Mesenteric fat pad (tissue), 1 donor: ENCODE results near the gene MPIG6B. TPM values are rescaled to one million over a fixed set of nuclear protein-coding genes. Genes with fewer than 3 reads are reported as not detected.

ENCODE experiments used
- DNase-seq: peaks from one replicate; pipeline ENCODE4 v3.0.0-alpha.2; 2020; ENCODE audit warnings: low spot score
- microRNA-seq: library from miRNA; unstranded; fragments of <30 nt; microRNA quantifications from one replicate; pipeline ENCODE4 v1.2.0, GENCODE V29; 2020; ENCODE audit warnings: borderline number of aligned reads
- total RNA-seq: library from RNA; stranded (reverse); fragmentation: NEBNext Ultra II Directional; extraction: Animal tissue kit (Norgen Biotek cat#: 25700); gene quantifications from one replicate; pipeline ENCODE4 v1.2.1, GENCODE V29; 2021
- donor health status: DM: yes; HTN: yes; CAD: no.

MPIG6B gene
- total RNA-seq, 1 donor from 2014 or later, result not detected

- no peak for DNase-seq
Measured at GRCh38 chr6:31765559-31765909, 42.4 kb downstream of the MPIG6B start.

- DNase-seq, result no peak
Measured at GRCh38 chr6:31765910-31766794, 43.0 kb downstream of the MPIG6B start.

GRCh38 chr6:31767096-31767645, 44.0 kb downstream of the MPIG6B start:
- DNase-seq, result no peak

- DNase-seq, result no peak
Measured at GRCh38 chr6:31768363-31769257, 45.4 kb downstream of the MPIG6B start.

- no peak for DNase-seq
Measured at GRCh38 chr6:31769684-31770371, 46.7 kb downstream of the MPIG6B start.

GRCh38 chr6:31770860-31771259, 47.7 kb downstream of the MPIG6B start:
- no peak for DNase-seq

- DNase-seq, result no peak
Measured at GRCh38 chr6:31771992-31772358, 48.8 kb downstream of the MPIG6B start.

GRCh38 chr6:31775184-31775583, 52.0 kb downstream of the MPIG6B start:
- DNase-seq, result no peak

- DNase-seq, result no peak
Measured at GRCh38 chr6:31775633-31776484, 52.7 kb downstream of the MPIG6B start.

Small RNAs within 50 kb of the gene (microRNA-seq; reads per million reads assigned to microRNA genes)
- gene MIR4646, result not detected

Other genes with a start within 250 kb of the MPIG6B start
- gene MICB, start 225.2 kb upstream of the MPIG6B start, total RNA-seq, result 4.5 TPM
- gene MCCD1, start 194.4 kb upstream of the MPIG6B start, total RNA-seq, result not detected
- gene DDX39B, start 181.4 kb upstream of the MPIG6B start, total RNA-seq, result 268 TPM
- gene ATP6V1G2, start 176.8 kb upstream of the MPIG6B start, total RNA-seq, result 1.1 TPM
- gene NFKBIL1, start 175.8 kb upstream of the MPIG6B start, total RNA-seq, result 11.4 TPM
- not detected for gene LTA, start 151.1 kb upstream of the MPIG6B start, total RNA-seq
- 1.2 TPM for gene TNF, start 147.8 kb upstream of the MPIG6B start, total RNA-seq
- 1.4 TPM for gene LTB, start 140.9 kb upstream of the MPIG6B start, total RNA-seq
- gene LST1, start 137.1 kb upstream of the MPIG6B start, total RNA-seq, result 23.8 TPM
- not detected for gene NCR3, start 130.4 kb upstream of the MPIG6B start, total RNA-seq
- 60.1 TPM for gene AIF1, start 108.1 kb upstream of the MPIG6B start, total RNA-seq
- gene PRRC2A, start 102.7 kb upstream of the MPIG6B start, total RNA-seq, result 162 TPM
- 229 TPM for gene BAG6, start 70.7 kb upstream of the MPIG6B start, total RNA-seq
- gene APOM, start 67.5 kb upstream of the MPIG6B start, total RNA-seq, result 3.3 TPM
- gene C6orf47, start 62.6 kb upstream of the MPIG6B start, total RNA-seq, result 21.6 TPM
- gene GPANK1, start 58.4 kb upstream of the MPIG6B start, total RNA-seq, result 10.5 TPM
- 125 TPM for gene CSNK2B, start 57.3 kb upstream of the MPIG6B start, total RNA-seq
- gene LY6G5B, start 53.4 kb upstream of the MPIG6B start, total RNA-seq, result 15.5 TPM
- 1.9 TPM for gene LY6G5C, start 42.3 kb upstream of the MPIG6B start, total RNA-seq
- 38.8 TPM for gene ABHD16A, start 20.0 kb upstream of the MPIG6B start, total RNA-seq
- not detected for gene LY6G6F, start 16.5 kb upstream of the MPIG6B start, total RNA-seq
- not detected for gene LY6G6D, start 8.0 kb upstream of the MPIG6B start, total RNA-seq
- gene LY6G6C, start 1.6 kb upstream of the MPIG6B start, total RNA-seq, result not detected
- 123 TPM for gene DDAH2, start 5.9 kb downstream of the MPIG6B start, total RNA-seq
- gene CLIC1, start 13.2 kb downstream of the MPIG6B start, total RNA-seq, result 408 TPM
- 14.8 TPM for gene MSH5, start 16.6 kb downstream of the MPIG6B start, total RNA-seq
- 2.0 TPM for gene SAPCD1, start 39.3 kb downstream of the MPIG6B start, total RNA-seq
- gene VWA7, start 54.0 kb downstream of the MPIG6B start, total RNA-seq, result 0.77 TPM
- 62.6 TPM for gene VARS1, start 72.4 kb downstream of the MPIG6B start, total RNA-seq
- gene LSM2, start 83.6 kb downstream of the MPIG6B start, total RNA-seq, result 25.7 TPM
- 0.84 TPM for gene HSPA1L, start 91.9 kb downstream of the MPIG6B start, total RNA-seq
- gene HSPA1A, start 92.2 kb downstream of the MPIG6B start, total RNA-seq, result 139 TPM
- gene HSPA1B, start 104.4 kb downstream of the MPIG6B start, total RNA-seq, result 111 TPM
- 40.7 TPM for gene NEU1, start 139.4 kb downstream of the MPIG6B start, total RNA-seq
- 0.51 TPM for gene SLC44A4, start 155.6 kb downstream of the MPIG6B start, total RNA-seq
- gene EHMT2, start 174.3 kb downstream of the MPIG6B start, total RNA-seq, result 28.4 TPM
- gene ZBTB12, start 178.7 kb downstream of the MPIG6B start, total RNA-seq, result 2.9 TPM
- gene C2, start 204.3 kb downstream of the MPIG6B start, total RNA-seq, result 60.8 TPM
- gene CFB, start 222.7 kb downstream of the MPIG6B start, total RNA-seq, result 38.0 TPM
- gene NELFE, start 235.6 kb downstream of the MPIG6B start, total RNA-seq, result 59.2 TPM
- gene SKIC2, start 235.8 kb downstream of the MPIG6B start, total RNA-seq, result 52.5 TPM
- 17.1 TPM for gene DXO, start 248.8 kb downstream of the MPIG6B start, total RNA-seq